Keratinocyte (primary cell): Measurements from ENCODE around the gene ADAMTS4. TPM values are rescaled to one million over a fixed set of nuclear protein-coding genes. Genes with fewer than 3 reads are reported as not detected.

Source experiments
- DNase-seq: peaks from one replicate; pipeline ENCODE4 v3.0.0-alpha.2; 2011; ENCODE audit warnings: low read depth, missing footprints, low spot score
- FAIRE-seq: peaks from 2 replicates; lab custom pipeline; 2011; peaks lifted over from hg19 to GRCh38; lab: Jason Lieb, UNC
- H2AFZ ChIP-seq: 2 replicates; pipeline ENCODE4 v1.6.0; 2012; ENCODE audit warnings: low read length, control low read depth, inconsistent platforms; ENCODE audit not compliant: control insufficient read depth
- H3K27ac ChIP-seq: 2 replicates; pipeline ENCODE4 v1.5.1; 2011; ENCODE audit warnings: low read length; ENCODE audit not compliant: control insufficient read depth, insufficient read depth
- H3K27me3 ChIP-seq: 3 replicates; pipeline ENCODE4 v1.6.0; 2011; ENCODE audit warnings: low read length; ENCODE audit not compliant: control insufficient read depth, insufficient read depth; ENCODE audit errors: extremely low read depth
- H3K36me3 ChIP-seq, 2 experiments: 2 replicates in 1 of 2; 3 replicates in 1 of 2; pipeline ENCODE4 v1.5.1; 2011; ENCODE audit warnings: low read length in 2 of 2, mild to moderate bottlenecking in 1 of 2; ENCODE audit not compliant: control insufficient read depth in 2 of 2, insufficient read depth in 2 of 2; ENCODE audit errors: extremely low read depth in 1 of 2
- H3K4me1 ChIP-seq: 3 replicates; pipeline ENCODE4 v1.5.1; 2011; ENCODE audit warnings: low read length; ENCODE audit not compliant: control insufficient read depth, insufficient read depth; ENCODE audit errors: extremely low read depth
- H3K4me2 ChIP-seq: 3 replicates; pipeline ENCODE4 v1.6.0; 2011; ENCODE audit warnings: low read depth, low read length; ENCODE audit not compliant: control insufficient read depth, insufficient read depth; ENCODE audit errors: extremely low read depth
- H3K4me3 ChIP-seq, 3 experiments: fragments of 200-600 bp in 1 of 3; sonication (generic) in 1 of 3; 2 replicates in 2 of 3; 3 replicates in 1 of 3; pipeline ENCODE4 v1.5.1; 2011 to 2016; ENCODE audit warnings: low read length in 3 of 3, mild to moderate bottlenecking in 3 of 3, control low read depth in 2 of 3, inconsistent platforms in 1 of 3, low read depth in 1 of 3, mixed read lengths in 1 of 3, mixed run types in 1 of 3, moderate library complexity in 1 of 3; ENCODE audit not compliant: control insufficient read depth in 2 of 3, insufficient read depth in 2 of 3; ENCODE audit errors: extremely low read depth in 1 of 3
- H3K79me2 ChIP-seq: 2 replicates; pipeline ENCODE4 v1.6.0; 2012; ENCODE audit warnings: low read length; ENCODE audit not compliant: control insufficient read depth, insufficient read depth
- H3K9ac ChIP-seq: 3 replicates; pipeline ENCODE4 v1.6.0; 2011; ENCODE audit warnings: low read length; ENCODE audit not compliant: control insufficient read depth, insufficient read depth; ENCODE audit errors: extremely low read depth
- H3K9me1 ChIP-seq: 3 replicates; pipeline ENCODE4 v1.6.0; 2011; ENCODE audit warnings: low read length; ENCODE audit not compliant: control insufficient read depth, insufficient read depth; ENCODE audit errors: extremely low read depth
- H3K9me3 ChIP-seq: 2 replicates; pipeline ENCODE4 v1.5.1; 2012; ENCODE audit warnings: low read depth, low read length; ENCODE audit not compliant: control insufficient read depth
- H4K20me1 ChIP-seq: 3 replicates; pipeline ENCODE4 v1.6.0; 2011; ENCODE audit warnings: low read length; ENCODE audit not compliant: control insufficient read depth, insufficient read depth; ENCODE audit errors: extremely low read depth
- CTCF ChIP-seq, 3 experiments: IDR thresholded peaks in 1 of 3; conservative IDR thresholded peaks in 1 of 3; optimal IDR thresholded peaks in 1 of 3; 2 replicates in 2 of 3; 3 replicates in 1 of 3; pipeline versions ENCODE3 to v1.5.1; 2011; ENCODE audit warnings: low read length in 3 of 3, mild to moderate bottlenecking in 3 of 3, moderate library complexity in 2 of 3, control low read depth in 1 of 3, inconsistent platforms in 1 of 3; ENCODE audit not compliant: insufficient read depth in 2 of 3; ENCODE audit errors: extremely low read depth in 1 of 3
- EZH2 ChIP-seq: IDR thresholded peaks from one replicate; pipeline ENCODE4 v1.6.1; 2012; ENCODE audit warnings: inconsistent platforms, mild to moderate bottlenecking, low read length, moderate library complexity
- dilution Hi-C: fragments of 300-500 bp; cut with MboI; formaldehyde crosslinking; loops from one replicate; pipeline ENCODE4 v1.7.0; 2020; ENCODE audit warnings: low sequenced_read_pairs; ENCODE audit not compliant: extremely low pct_ligation_motif_present
- polyA plus RNA-seq, 5 experiments: library from polyadenylated mRNA; depleted of rRNA in 3 of 5; stranded (reverse) in 3 of 5; stranded (forward) in 1 of 5; unstranded in 1 of 5; fragments of >200 nt; gene quantifications; 1 replicate in 1 of 5; 2 replicates in 3 of 5; 3 replicates in 1 of 5; pipeline versions ENCODE4 v1.2.1 to v1.2.3, GENCODE V29; 2011 to 2012; ENCODE audit warnings: missing spikeins in 2 of 5, low read depth in 1 of 5, low replicate concordance in 1 of 5

ADAMTS4 gene
- polyA plus RNA-seq, 1 donor (not counting 4 experiments of a cell fraction or from before 2014, with no cell fraction given) = 0.35 TPM

GRCh38 chr1:161161652-161162051 is 37.2 kb downstream of the ADAMTS4 start:
- Histone ChIP-seq H3K9me3 (no peaks in the 10 kb centered on the region), H3K27me3 (no peaks in the 10 kb centered on the region), H3K9me1 (no peaks in the 10 kb centered on the region), H3K4me2 (no peak overlapping the region), H2AFZ (no peak overlapping the region), H4K20me1 (no peaks in the 10 kb centered on the region), H3K4me1 (peaks cover 27% of the 10 kb centered on the region), H3K79me2 (peaks cover 14% of the 10 kb centered on the region), H3K36me3 (peaks cover 9 to 33% of the 10 kb centered on the region in 2 experiments), H3K9ac (no peak overlapping the region), H3K27ac (no peak overlapping the region), H3K4me3 (no peak overlapping the region)
- no peak for FAIRE-seq
- dilution Hi-C loops = no loop called here
- TF ChIP-seq EZH2 (no peak), CTCF (optimal IDR thresholded peaks at IDR 0.05 in 1 of 3, IDR thresholded peaks at IDR 0.05 in 1 of 3, conservative IDR thresholded peaks at IDR 0.05 in 1 of 3; ENCODE audit: extremely low read depth in 1 of 3, insufficient read depth in 2 of 3, low read length in 3 of 3) (no peak)
- DNase-seq = no peak

- Histone ChIP-seq H3K4me1 (peaks cover 26% of the 10 kb centered on the region), H4K20me1 (no peaks in the 10 kb centered on the region), H3K36me3 (peaks cover 9 to 33% of the 10 kb centered on the region in 2 experiments), H3K27me3 (no peaks in the 10 kb centered on the region), H3K9me1 (no peaks in the 10 kb centered on the region), H3K4me3 (no peak overlapping the region), H3K79me2 (peaks cover 14% of the 10 kb centered on the region), H3K9ac (no peak overlapping the region), H2AFZ (no peak overlapping the region), H3K27ac (no peak overlapping the region), H3K9me3 (no peaks in the 10 kb centered on the region), H3K4me2 (no peak overlapping the region)
- dilution Hi-C loops = no loop called here
- DNase-seq = no peak
- no peak for TF ChIP-seq EZH2
- no peak for TF ChIP-seq CTCF (optimal IDR thresholded peaks at IDR 0.05 in 1 of 3, IDR thresholded peaks at IDR 0.05 in 1 of 3, conservative IDR thresholded peaks at IDR 0.05 in 1 of 3; ENCODE audit: extremely low read depth in 1 of 3, insufficient read depth in 2 of 3, low read length in 3 of 3)
- no peak for FAIRE-seq
These were observed 38.1 kb downstream of the ADAMTS4 start for GRCh38 chr1:161160671-161161145.
